ENCODE data around the gene ARHGAP8. TPM values are rescaled to one million over a fixed set of nuclear protein-coding genes. Genes with fewer than 3 reads are reported as not detected.

The ARHGAP8 gene
- total and polyA plus RNA-seq, 10 of the 15 experiments (the other 5 are each of a cell fraction or from before 2014, with no cell fraction given) = 0.33 TPM; not detected in 9

DNA sequence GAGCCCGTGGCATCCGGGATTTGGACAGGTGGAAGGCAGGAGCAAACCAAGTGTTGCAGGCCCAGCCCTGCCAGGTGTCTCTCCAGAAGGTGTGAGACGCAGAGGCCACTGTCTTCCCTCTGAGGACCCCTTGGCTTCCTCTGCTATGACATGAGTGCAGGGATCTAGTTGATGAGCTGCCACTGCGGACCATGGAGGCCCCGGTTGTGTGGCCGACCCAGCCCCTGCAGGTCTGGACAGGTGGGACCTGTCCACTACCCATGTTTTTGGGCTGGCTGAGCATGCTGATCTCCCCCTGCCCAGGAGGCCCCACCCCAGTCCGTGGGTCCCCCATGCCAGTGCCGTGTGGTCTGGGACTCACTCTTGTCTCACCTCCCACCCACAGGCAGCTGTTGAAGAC is 27.5 kb upstream of the ARHGAP8 start (continued):
- TF ChIP-seq, protein P1, sequence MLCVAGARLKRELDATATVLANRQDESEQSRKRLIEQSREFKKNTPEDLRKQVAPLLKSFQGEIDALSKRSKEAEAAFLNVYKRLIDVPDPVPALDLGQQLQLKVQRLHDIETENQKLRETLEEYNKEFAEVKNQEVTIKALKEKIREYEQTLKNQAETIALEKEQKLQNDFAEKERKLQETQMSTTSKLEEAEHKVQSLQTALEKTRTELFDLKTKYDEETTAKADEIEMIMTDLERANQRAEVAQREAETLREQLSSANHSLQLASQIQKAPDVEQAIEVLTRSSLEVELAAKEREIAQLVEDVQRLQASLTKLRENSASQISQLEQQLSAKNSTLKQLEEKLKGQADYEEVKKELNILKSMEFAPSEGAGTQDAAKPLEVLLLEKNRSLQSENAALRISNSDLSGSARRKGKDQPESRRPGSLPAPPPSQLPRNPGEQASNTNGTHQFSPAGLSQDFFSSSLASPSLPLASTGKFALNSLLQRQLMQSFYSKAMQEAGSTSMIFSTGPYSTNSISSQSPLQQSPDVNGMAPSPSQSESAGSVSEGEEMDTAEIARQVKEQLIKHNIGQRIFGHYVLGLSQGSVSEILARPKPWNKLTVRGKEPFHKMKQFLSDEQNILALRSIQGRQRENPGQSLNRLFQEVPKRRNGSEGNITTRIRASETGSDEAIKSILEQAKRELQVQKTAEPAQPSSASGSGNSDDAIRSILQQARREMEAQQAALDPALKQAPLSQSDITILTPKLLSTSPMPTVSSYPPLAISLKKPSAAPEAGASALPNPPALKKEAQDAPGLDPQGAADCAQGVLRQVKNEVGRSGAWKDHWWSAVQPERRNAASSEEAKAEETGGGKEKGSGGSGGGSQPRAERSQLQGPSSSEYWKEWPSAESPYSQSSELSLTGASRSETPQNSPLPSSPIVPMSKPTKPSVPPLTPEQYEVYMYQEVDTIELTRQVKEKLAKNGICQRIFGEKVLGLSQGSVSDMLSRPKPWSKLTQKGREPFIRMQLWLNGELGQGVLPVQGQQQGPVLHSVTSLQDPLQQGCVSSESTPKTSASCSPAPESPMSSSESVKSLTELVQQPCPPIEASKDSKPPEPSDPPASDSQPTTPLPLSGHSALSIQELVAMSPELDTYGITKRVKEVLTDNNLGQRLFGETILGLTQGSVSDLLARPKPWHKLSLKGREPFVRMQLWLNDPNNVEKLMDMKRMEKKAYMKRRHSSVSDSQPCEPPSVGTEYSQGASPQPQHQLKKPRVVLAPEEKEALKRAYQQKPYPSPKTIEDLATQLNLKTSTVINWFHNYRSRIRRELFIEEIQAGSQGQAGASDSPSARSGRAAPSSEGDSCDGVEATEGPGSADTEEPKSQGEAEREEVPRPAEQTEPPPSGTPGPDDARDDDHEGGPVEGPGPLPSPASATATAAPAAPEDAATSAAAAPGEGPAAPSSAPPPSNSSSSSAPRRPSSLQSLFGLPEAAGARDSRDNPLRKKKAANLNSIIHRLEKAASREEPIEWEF (IDR thresholded peaks at IDR 0.05; ENCODE audit: insufficient replicate concordance, low read depth, low read length) = no peak
- TF ChIP-seq EZH2 (IDR thresholded peaks at IDR 0.05; ENCODE audit: borderline replicate concordance, control insufficient read depth, low read depth, low read length) (no peak), NRF1 (conservative IDR thresholded peaks at IDR 0.05; ENCODE audit: low read depth, low read length) (no peak), ZNF622 (IDR thresholded peaks at IDR 0.05) (no peak), TCF3 (IDR thresholded peaks at IDR 0.05; ENCODE audit: borderline replicate concordance, insufficient read depth, low read depth, low read length) (no peak)
- TF ChIP-seq, protein P2, sequence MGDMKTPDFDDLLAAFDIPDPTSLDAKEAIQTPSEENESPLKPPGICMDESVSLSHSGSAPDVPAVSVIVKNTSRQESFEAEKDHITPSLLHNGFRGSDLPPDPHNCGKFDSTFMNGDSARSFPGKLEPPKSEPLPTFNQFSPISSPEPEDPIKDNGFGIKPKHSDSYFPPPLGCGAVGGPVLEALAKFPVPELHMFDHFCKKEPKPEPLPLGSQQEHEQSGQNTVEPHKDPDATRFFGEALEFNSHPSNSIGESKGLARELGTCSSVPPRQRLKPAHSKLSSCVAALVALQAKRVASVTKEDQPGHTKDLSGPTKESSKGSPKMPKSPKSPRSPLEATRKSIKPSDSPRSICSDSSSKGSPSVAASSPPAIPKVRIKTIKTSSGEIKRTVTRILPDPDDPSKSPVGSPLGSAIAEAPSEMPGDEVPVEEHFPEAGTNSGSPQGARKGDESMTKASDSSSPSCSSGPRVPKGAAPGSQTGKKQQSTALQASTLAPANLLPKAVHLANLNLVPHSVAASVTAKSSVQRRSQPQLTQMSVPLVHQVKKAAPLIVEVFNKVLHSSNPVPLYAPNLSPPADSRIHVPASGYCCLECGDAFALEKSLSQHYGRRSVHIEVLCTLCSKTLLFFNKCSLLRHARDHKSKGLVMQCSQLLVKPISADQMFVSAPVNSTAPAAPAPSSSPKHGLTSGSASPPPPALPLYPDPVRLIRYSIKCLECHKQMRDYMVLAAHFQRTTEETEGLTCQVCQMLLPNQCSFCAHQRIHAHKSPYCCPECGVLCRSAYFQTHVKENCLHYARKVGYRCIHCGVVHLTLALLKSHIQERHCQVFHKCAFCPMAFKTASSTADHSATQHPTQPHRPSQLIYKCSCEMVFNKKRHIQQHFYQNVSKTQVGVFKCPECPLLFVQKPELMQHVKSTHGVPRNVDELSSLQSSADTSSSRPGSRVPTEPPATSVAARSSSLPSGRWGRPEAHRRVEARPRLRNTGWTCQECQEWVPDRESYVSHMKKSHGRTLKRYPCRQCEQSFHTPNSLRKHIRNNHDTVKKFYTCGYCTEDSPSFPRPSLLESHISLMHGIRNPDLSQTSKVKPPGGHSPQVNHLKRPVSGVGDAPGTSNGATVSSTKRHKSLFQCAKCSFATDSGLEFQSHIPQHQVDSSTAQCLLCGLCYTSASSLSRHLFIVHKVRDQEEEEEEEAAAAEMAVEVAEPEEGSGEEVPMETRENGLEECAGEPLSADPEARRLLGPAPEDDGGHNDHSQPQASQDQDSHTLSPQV (IDR thresholded peaks at IDR 0.05) = no peak

All from GM12878 (cell line).